OCI-LY1 (cell line): ENCODE data around the gene CARD10.

Source experiments
- CTCF ChIP-seq: fragments of 200-600 bp; sonication (generic), shearing (Covaris generic); IDR thresholded peaks from 2 replicates; pipeline ENCODE4 v1.5.1; 2017; ENCODE audit warnings: mild to moderate bottlenecking, antibody characterized with exemption, low read length, moderate library complexity, mixed read lengths
- EZH2 ChIP-seq: fragments of 200-600 bp; sonication (generic), shearing (Covaris generic); IDR thresholded peaks from 2 replicates; pipeline ENCODE4 v1.8.0; 2017; ENCODE audit warnings: borderline replicate concordance, mixed run types, mild to moderate bottlenecking, antibody characterized with exemption, low read length, moderate library complexity, mixed read lengths

DNA sequence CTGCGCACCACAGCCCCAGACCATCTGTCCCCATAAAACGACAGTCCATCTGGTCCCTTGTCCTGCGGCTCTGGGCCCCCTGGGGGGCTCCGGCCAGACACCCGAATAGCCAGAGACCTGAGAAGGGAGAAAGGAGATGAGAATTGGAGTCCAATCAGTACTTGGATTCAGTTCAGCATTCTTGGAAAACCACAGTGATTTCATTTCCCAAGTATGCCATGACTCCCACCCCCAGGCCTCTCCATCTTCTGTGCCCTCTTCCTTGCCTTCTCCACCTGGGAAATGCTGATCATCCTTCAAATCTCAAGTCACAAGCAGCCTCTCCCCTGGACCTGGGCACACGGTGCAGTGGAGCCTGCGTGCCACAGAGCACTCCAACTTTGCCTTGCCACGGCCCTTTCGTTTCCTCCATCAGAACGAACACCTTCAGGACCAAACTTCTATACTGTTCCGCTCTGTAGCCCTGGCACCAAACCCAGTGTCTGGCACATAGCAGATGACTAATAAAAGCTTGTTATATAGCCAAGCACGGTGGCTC lies 22.1 kb downstream of the CARD10 start:
- no peak for TF ChIP-seq CTCF
- no peak for TF ChIP-seq EZH2
